Hepatocyte (in vitro differentiated cells): ENCODE data around the gene MAPRE2. TPM values are rescaled to one million over a fixed set of nuclear protein-coding genes. Genes with fewer than 3 reads are reported as not detected.
"Not testable (repeated sequence)": the region's sequence is repeated elsewhere in the genome, so short reads cannot be mapped to it uniquely, and the experiment has no call there.

Experiments
- DNase-seq: peaks from one replicate; pipeline ENCODE4 v3.0.0-alpha.2; 2016; ENCODE audit warnings: low spot score
- H2AFZ ChIP-seq: fragments of 200-600 bp; sonication (generic); 2 replicates; pipeline ENCODE4 v1.6.0; 2016; ENCODE audit warnings: antibody characterized with exemption, mild to moderate bottlenecking
- H3K27ac ChIP-seq: fragments of 200-600 bp; sonication (generic); 2 replicates; pipeline ENCODE4 v1.5.1; 2016; ENCODE audit warnings: mild to moderate bottlenecking
- H3K27me3 ChIP-seq: fragments of 200-600 bp; sonication (generic); 2 replicates; pipeline ENCODE4 v1.6.1; 2016
- H3K36me3 ChIP-seq: fragments of 200-600 bp; sonication (generic); replicated peaks from 2 replicates; pipeline ENCODE4 v1.5.1; 2016; ENCODE audit warnings: low read depth; ENCODE audit not compliant: insufficient read depth
- H3K4me1 ChIP-seq: fragments of 200-600 bp; sonication (generic); 2 replicates; pipeline ENCODE4 v1.5.1; 2016; ENCODE audit warnings: mild to moderate bottlenecking, moderate library complexity; ENCODE audit not compliant: insufficient read depth
- H3K4me2 ChIP-seq: fragments of 200-600 bp; sonication (generic); 2 replicates; pipeline ENCODE4 v1.6.0; 2016
- H3K4me3 ChIP-seq: fragments of 200-600 bp; sonication (generic); 2 replicates; pipeline ENCODE4 v1.5.1; 2016; ENCODE audit warnings: mild to moderate bottlenecking
- H3K79me2 ChIP-seq: fragments of 200-600 bp; sonication (generic); 2 replicates; pipeline ENCODE4 v1.6.0; 2017; ENCODE audit warnings: mild to moderate bottlenecking
- H3K9me2 ChIP-seq: fragments of 200-600 bp; sonication (generic); replicated peaks from 2 replicates; pipeline ENCODE4 v1.6.0; 2017; ENCODE audit warnings: mild to moderate bottlenecking; ENCODE audit not compliant: insufficient read depth
- H3K9me3 ChIP-seq: fragments of 200-600 bp; sonication (generic); 2 replicates; pipeline ENCODE4 v1.5.1; 2016; ENCODE audit warnings: low read depth, mild to moderate bottlenecking
- H4K20me1 ChIP-seq: fragments of 200-600 bp; sonication (generic); 2 replicates; pipeline ENCODE4 v1.6.0; 2016; ENCODE audit warnings: mild to moderate bottlenecking; ENCODE audit not compliant: insufficient read depth, poor library complexity, severe bottlenecking
- EZH2 ChIP-seq: fragments of 200-600 bp; sonication (generic); IDR thresholded peaks from 2 replicates; pipeline ENCODE4 v1.6.1; 2016; ENCODE audit warnings: antibody characterized with exemption, mild to moderate bottlenecking, borderline replicate concordance
- EZH2phosphoT487 ChIP-seq: fragments of 200-600 bp; sonication (generic); IDR thresholded peaks from one replicate; pipeline ENCODE4 v1.6.1; 2018; ENCODE audit warnings: antibody characterized with exemption, mild to moderate bottlenecking, low read depth, moderate library complexity; ENCODE audit not compliant: unreplicated experiment, severe bottlenecking
- WGBS: methylation state at CpG from one replicate; pipeline ENCODE4 v1.1.6; 2016; ENCODE audit warnings: low lambda C conversion rate; ENCODE audit errors: missing lambda C conversion rate; 5-methylcytosine and 5-hydroxymethylcytosine counted together
- polyA plus RNA-seq: library from polyadenylated mRNA; unstranded; fragments of >200 nt; fragmentation: Nextera tagmentation; extraction: Ambion mirVana; gene quantifications from 2 replicates; pipeline ENCODE4 v1.2.1, GENCODE V29; 2016
- total RNA-seq: library from RNA; depleted of rRNA; stranded (reverse); fragments of >200 nt; gene quantifications from 2 replicates; pipeline ENCODE4 v1.2.3, GENCODE V29; 2014
- TF ChIP-seq, protein P1 (sequence below): fragments of 200-600 bp; sonication (generic); IDR thresholded peaks from 2 replicates; pipeline ENCODE4 v1.5.1; 2016; ENCODE audit warnings: antibody characterized with exemption, mild to moderate bottlenecking; ENCODE audit not compliant: poor library complexity

The MAPRE2 gene
- total and polyA plus RNA-seq, 2 experiments from 2014 or later = 19.1 to 27.6 TPM

GRCh38 chr18:35106013-35106844 is 65.0 kb downstream of the MAPRE2 start:
- no peaks in the 10 kb centered on the region for H3K79me2 ChIP-seq
- H4K20me1 ChIP-seq = no peaks in the 10 kb centered on the region
- no peak for DNase-seq
- H3K27me3 ChIP-seq = no peaks in the 10 kb centered on the region
- H3K9me3 ChIP-seq = no peaks in the 10 kb centered on the region
- no peak overlapping the region for H2AFZ ChIP-seq
- H3K4me3 ChIP-seq = no peak overlapping the region
- no peak for TF ChIP-seq EZH2
- TF ChIP-seq, protein P1, sequence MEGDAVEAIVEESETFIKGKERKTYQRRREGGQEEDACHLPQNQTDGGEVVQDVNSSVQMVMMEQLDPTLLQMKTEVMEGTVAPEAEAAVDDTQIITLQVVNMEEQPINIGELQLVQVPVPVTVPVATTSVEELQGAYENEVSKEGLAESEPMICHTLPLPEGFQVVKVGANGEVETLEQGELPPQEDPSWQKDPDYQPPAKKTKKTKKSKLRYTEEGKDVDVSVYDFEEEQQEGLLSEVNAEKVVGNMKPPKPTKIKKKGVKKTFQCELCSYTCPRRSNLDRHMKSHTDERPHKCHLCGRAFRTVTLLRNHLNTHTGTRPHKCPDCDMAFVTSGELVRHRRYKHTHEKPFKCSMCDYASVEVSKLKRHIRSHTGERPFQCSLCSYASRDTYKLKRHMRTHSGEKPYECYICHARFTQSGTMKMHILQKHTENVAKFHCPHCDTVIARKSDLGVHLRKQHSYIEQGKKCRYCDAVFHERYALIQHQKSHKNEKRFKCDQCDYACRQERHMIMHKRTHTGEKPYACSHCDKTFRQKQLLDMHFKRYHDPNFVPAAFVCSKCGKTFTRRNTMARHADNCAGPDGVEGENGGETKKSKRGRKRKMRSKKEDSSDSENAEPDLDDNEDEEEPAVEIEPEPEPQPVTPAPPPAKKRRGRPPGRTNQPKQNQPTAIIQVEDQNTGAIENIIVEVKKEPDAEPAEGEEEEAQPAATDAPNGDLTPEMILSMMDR = no peak
- TF ChIP-seq EZH2phosphoT487 = no peak
- no peak overlapping the region for H3K4me2 ChIP-seq
- WGBS = 86% methylated on average over 4 of the region's 4 CpGs
- H3K9me2 ChIP-seq = no peaks in the 10 kb centered on the region
- H3K4me1 ChIP-seq = no peaks in the 10 kb centered on the region
- H3K27ac ChIP-seq = no peak overlapping the region
- no peaks in the 10 kb centered on the region for H3K36me3 ChIP-seq

DNA sequence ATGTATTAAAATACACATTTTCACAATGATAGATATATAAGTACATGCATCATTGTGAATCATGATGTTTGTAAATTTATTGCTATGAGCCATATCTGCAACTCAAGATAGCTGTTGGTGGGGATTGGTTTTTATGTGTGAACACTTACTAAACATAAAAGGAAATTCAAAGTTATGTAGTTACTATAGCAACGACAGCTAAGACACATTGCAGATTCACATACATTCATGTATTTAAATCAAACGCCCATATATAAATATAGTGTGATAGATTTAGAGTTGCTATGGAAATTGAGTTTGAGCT is 65.6 kb downstream of the MAPRE2 start:
- Histone ChIP-seq H3K9me3 (no peaks in the 10 kb centered on the region), H3K4me3 (no peak overlapping the region), H3K79me2 (no peaks in the 10 kb centered on the region), H2AFZ (no peak overlapping the region), H3K36me3 (no peaks in the 10 kb centered on the region), H3K27ac (no peak overlapping the region), H3K4me1 (no peaks in the 10 kb centered on the region), H3K9me2 (no peaks in the 10 kb centered on the region), H4K20me1 (no peaks in the 10 kb centered on the region), H3K4me2 (no peak overlapping the region), H3K27me3 (no peaks in the 10 kb centered on the region)
- DNase-seq = no peak
- TF ChIP-seq EZH2 = no peak
- TF ChIP-seq EZH2phosphoT487 = no peak
- TF ChIP-seq, protein P1 = no peak
- WGBS = 85% methylated on average over 2 of the region's 2 CpGs

- no peak overlapping the region for H3K27ac ChIP-seq
- H3K9me2 ChIP-seq = no peaks in the 10 kb centered on the region
- H4K20me1 ChIP-seq = no peaks in the 10 kb centered on the region
- no peaks in the 10 kb centered on the region for H3K27me3 ChIP-seq
- DNase-seq = no peak
- no peak overlapping the region for H3K4me3 ChIP-seq
- TF ChIP-seq, protein P1 = no peak
- no peak for TF ChIP-seq EZH2phosphoT487
- TF ChIP-seq EZH2 = no peak
- H2AFZ ChIP-seq = no peak overlapping the region
- no peaks in the 10 kb centered on the region for H3K4me1 ChIP-seq
- H3K79me2 ChIP-seq = no peaks in the 10 kb centered on the region
- no peaks in the 10 kb centered on the region for H3K36me3 ChIP-seq
- no peaks in the 10 kb centered on the region for H3K9me3 ChIP-seq
- no peak overlapping the region for H3K4me2 ChIP-seq
These were observed 66.0 kb downstream of the MAPRE2 start for GRCh38 chr18:35107216-35107615.

GRCh38 chr18:35108088-35108487 is 66.9 kb downstream of the MAPRE2 start:
- not testable (repeated sequence) for H3K79me2 ChIP-seq, H3K9me2 ChIP-seq
- 100% methylated on average over 1 of the region's 1 CpG for WGBS

More at GRCh38 chr18:35108088-35108487, 66.9 kb downstream of the MAPRE2 start:
- not testable (repeated sequence) for H3K27me3 ChIP-seq, H4K20me1 ChIP-seq, H3K4me2 ChIP-seq, DNase-seq, H3K27ac ChIP-seq, H3K4me1 ChIP-seq, H3K36me3 ChIP-seq, H3K4me3 ChIP-seq, H2AFZ ChIP-seq, H3K9me3 ChIP-seq
